NT2/D1 (cell line): ENCODE results near the gene HERC4.

Source experiments
- SUZ12 ChIP-seq: IDR thresholded peaks from 2 replicates; pipeline ENCODE4 v1.6.1; 2011; ENCODE audit not compliant: insufficient read length, insufficient read depth; ENCODE audit errors: extremely low read depth
- ZNF274 ChIP-seq: IDR thresholded peaks from 2 replicates; pipeline ENCODE4 v1.6.1; 2011; ENCODE audit warnings: mild to moderate bottlenecking, low read depth, low read length

DNA sequence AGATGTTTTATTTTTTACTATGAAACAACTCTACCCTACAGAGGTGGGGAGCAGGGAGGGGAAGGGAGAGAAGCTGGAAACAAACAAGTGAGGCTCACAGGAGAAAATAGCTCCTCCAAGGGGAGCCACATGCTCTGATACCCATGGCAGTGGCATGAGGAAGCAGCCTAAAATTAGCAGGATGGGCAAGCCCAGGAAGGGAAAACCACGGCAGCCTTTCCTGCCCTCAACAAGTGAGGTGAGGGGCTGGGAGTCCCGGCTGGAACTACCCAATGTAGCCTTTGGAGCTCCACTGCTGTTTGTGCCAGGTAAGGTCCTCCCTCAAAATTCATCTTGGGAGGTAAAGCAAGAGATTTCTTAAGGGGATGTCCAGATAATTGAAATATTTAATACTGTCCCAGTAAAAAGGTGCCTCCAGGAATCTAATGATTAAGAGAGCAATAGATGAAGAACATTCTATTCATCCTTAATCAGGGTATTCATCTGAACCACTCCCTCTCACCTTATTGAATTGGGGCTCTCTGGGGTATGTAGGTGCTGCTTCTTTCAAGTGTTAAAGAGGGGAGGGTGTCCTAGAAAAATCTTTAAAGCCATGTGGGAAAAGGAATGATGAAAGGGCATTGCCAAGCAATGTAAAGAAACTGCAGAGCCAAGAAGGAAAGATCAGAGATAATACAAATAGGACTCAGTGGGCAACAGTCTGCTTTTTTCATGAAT is 12.8 kb upstream of the HERC4 start:
- TF ChIP-seq SUZ12 = no peak
- TF ChIP-seq ZNF274 = no peak
